GM12872 (cell line): ENCODE data around the gene WDR86.

Source experiments
- CTCF ChIP-seq: IDR thresholded peaks from 3 replicates; pipeline ENCODE4 v1.5.1; 2011; ENCODE audit warnings: low read depth, mild to moderate bottlenecking, low read length, moderate library complexity; ENCODE audit not compliant: insufficient read depth

WDR86 gene

GRCh38 chr7:151406886-151407583, 2.8 kb downstream of the WDR86 start:
- no peak for TF ChIP-seq CTCF

GRCh38 chr7:151406051-151406875, 3.6 kb downstream of the WDR86 start:
- no peak for TF ChIP-seq CTCF

- TF ChIP-seq CTCF = no peak
Observed at GRCh38 chr7:151405588-151405987, 4.2 kb downstream of the WDR86 start.

GRCh38 chr7:151405056-151405455, 4.8 kb downstream of the WDR86 start:
- no peak for TF ChIP-seq CTCF

- TF ChIP-seq CTCF = no peak
Observed at GRCh38 chr7:151404216-151405011, 5.4 kb downstream of the WDR86 start.

GRCh38 chr7:151403764-151404163, 6.1 kb downstream of the WDR86 start:
- no peak for TF ChIP-seq CTCF

- no peak for TF ChIP-seq CTCF
Observed at GRCh38 chr7:151402029-151402835, 7.6 kb downstream of the WDR86 start.
